HG02852 (cell line): ENCODE data around the gene TMEM150C.
"Not testable (repeated sequence)": the region's sequence is repeated elsewhere in the genome, so short reads cannot be mapped to it uniquely, and the experiment has no call there.

Source experiments
- ATAC-seq: cut with Tn5 transposase; IDR thresholded peaks from one replicate; pipeline ENCODE4 v1.9.1; 2021; ENCODE audit warnings: mild to moderate bottlenecking, moderate library complexity; ENCODE audit not compliant: unreplicated experiment

The TMEM150C gene

DNA sequence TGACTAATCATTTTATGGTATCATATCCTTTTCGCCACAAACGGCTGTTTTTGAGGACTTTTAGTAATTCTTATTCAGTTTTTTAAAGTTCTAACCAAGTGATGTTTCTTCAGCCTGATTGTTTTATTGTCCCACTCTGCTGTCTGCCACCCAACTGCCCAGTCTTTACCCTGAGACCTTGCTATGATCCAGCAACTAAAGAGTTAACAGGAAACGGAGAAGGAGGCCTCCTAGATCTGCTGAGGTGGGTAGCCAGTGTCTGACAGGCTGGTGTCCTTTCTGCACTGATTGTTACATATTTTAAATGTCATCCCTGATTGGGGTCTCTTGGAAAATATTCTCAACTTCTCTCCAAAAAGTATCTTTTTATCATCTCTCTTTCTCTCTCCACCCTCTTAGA, 7.9 kb upstream of the TMEM150C start:
- no peak for ATAC-seq

DNA sequence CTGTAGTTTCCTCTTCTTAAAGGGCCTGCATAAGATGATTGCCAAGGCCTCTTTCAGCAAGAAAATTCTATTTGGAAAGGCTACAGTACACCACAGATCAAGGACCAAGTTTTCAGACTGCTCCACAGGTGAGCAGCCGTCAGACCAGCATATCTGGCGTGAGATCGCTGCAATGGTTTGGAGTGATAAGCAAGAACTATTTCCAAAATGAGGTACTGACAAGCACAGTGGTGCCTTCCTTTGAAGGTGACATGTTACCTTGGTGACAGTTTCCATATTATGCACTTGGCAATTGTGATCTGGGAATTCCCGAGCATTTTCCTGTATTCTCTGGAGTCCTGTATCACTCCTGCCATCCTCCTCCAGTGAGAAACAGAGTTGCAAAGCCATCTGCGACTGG, 7.3 kb upstream of the TMEM150C start:
- ATAC-seq: no peak

DNA sequence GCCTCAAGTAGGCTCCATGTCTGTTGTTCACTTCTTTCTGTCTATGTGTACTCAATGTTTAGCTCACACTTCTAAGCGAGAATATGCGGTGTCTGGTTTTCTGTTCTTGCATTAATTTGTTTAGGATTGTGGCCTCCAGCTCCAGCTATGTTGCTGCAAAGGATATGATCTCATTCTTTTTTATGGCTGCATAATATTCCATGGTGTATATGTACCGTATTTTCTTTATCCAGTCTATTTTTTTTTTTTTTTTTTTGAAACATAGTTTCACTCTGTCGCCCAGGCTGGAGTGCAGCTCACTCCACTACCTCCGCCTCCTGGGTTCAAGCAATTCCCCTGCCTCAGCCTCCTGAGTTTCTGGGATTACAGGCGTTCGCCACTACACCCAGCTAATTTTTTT, 5.7 kb upstream of the TMEM150C start:
- ATAC-seq: no peak

DNA sequence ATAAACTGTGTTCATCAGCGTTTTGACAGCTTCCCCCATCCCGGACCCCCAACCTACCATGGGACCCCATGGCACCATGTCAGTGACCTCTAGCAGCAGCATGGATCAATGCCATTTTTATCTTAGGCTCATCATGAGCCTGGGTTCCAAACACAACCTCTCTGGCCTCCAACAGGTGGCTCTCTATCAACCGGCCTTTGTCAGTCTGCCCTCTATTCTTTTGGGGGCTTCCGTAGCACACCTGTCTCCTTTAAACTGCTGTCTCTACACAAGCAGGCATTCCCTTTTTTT, 721 bp upstream of the TMEM150C start:
- ATAC-seq: no peak

DNA sequence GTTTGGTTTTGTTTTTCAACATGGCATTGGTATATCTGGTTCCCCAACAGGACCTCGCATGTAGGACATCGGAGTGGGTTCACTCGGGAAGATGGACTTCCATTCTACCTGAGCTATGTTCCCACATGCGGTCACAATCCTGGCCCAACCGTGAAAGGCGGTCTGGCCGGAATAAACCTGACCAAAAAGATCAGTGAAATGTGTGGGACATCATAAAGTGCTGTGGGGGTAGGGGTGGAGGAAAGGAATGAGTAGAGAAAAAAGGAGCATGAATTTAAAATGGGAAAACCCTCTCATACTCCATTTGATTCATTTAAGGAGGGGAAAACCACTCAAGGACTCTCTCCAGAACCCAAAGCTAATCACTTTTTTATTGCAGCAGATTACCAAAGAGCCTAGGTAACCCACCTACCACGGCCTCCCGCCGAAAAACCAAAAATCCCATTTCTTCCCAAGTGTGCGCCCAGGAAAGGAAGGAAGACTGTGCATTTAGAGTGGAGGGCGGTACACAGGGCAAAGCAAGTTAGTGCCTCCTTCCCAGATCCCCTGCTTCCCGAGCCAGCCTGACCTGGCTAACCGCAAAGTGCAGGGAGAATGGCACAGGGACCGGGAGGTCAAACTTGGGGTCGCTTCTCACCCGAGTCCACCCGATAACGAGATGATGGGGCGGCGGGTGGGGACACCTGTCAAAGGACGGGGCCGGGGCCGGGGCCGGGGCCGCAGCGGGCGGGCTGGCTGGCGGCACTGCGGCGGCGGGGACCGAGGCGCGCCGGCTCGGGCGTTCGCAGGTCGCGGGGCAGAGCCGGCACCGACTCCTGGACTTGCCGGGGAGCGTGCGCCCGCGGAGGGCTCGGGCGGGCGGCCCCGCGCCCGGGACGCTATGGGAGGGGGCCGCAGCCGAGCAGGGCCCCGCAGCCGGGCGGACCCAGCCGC, 669 bp downstream of the TMEM150C start:
- no peak for ATAC-seq

DNA sequence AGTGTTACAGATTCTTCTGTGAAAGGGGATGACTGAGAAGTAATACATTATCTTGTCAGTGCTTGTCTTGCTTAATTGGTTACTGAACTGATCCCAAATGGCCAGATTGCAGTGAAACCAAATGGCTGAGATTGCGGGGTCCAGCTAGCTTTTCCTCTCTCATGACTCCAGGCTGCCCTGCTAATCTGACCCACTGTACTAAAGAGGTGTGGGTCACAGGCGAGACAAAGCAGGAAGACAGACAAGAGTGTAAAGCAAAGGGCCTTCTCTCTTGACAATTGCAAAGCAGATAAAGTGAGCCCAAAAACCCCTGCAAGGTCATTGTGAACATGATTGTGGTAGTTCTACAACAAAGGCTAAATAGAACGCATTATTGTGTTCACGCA, 2.1 kb downstream of the TMEM150C start:
- no peak for ATAC-seq

DNA sequence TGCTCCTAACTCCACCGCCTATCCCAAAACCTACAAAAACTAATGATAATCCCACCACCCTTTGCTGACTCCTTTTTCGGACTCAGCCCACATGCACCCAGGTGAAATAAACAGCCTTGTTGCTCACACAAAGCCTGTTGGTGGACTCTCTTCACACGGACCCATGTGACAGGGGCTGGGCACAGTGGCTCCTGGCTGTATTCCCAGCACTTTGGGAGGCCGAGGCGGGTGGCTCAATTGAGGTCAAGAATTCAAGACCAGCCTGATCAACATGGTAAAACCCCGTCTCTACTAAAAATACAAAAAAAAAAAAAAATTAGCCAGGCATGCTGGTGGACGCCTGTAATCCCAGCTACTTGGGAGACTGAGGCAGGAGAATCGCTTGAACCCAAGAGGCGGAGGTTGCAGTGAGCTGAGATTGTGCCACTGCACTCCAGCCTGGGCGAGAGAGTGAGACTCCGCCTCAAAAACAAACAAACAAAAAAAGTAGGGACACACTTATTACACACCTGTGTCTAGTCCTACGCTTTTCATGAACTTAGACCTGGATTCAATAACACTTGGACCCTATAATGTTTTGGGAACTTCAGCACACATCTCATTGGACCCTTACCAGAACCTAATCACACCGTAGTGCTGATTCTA, 2.6 kb downstream of the TMEM150C start:
- ATAC-seq: not testable (repeated sequence)

DNA sequence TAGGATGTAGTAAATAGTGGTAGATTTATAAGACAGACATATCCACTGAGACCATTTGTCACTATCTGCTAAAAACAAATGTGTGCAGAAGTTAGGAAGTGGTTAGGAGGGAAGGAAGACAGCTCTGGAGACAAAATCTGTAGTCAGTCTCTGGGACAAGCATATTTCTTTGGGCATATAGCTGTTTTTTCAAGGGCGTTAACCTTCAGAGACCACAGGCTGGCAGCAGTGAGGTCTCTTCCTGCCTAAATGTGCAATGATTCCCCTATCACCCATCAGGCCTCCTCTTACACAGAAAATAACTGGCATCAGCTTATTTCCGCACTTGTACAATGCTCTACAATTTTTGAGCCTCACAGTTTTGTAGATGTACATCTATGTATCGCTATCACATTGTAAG, 6.5 kb downstream of the TMEM150C start:
- ATAC-seq: no peak

DNA sequence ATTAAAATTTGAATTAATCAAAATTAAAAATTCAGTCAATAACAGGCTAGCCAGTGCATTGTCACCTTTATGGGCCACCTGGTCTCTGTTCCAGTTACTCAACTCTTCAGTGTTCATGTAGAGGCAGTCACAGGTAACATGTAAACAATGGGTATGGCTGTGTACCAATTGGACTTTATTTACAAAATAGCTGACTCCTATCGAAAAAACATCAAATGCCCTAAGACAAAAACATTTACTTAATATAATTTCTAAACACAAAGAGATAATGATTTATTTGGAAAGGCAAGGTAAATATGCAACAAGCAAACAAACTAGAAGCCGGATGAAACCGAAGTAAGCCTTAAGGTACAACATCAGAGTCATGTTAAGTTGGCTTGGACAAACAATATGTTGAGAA, 8.8 kb downstream of the TMEM150C start:
- ATAC-seq: no peak

DNA sequence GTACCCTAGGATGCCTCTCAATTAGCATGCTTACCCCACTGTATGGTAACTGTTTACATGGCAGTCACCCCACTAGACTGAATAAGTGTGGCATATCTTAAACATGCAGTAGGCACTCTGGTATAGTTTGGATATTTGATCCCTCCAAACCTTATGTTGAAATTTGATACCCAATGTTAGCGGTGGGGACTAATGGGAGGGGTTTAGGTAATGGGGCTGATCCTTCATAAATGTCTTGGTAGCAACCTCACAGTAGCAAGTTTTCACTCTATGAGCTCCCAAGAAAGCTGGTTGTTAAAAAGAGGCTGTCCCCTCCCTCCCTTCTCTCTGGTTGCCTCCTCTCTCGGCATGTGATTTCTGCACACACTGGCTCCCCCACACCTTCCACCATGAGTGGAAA, 10.1 kb downstream of the TMEM150C start:
- ATAC-seq: no peak

DNA sequence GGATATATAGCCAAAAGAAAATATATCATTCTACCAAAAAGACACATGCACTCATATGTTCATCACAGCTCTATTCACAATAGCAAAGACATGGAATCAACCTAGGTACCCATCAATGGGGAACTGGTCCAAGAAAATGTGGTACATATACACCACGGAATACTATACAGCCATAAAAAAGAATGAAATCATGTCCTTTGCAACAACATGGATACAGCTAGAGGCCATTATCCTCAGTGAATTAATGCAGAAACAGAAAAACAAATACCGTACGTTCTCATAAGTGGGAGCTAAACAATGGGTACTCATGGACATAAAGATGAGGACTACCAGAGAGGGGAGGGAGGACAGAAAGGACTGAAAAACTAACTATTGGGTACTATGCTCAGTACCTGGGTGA, 13.9 kb downstream of the TMEM150C start:
- ATAC-seq: not testable (repeated sequence)

DNA sequence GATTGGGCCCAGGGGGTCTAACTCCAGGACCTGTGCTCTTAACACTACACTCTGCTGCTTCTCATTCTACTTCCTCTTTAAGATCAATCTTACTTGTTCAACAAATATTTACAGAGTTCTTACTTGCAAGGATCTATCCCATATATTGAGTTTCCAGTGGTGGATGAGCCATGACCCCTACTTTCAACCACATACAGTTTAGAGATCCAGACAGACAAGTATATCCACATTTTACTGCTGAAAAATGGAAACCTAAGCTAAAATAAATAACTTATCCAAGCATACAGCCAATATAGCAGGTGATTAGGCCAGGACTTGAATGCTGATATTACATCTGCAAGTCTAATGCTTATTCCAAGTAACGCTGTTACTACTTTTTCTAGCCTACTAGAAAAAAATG, 18.7 kb downstream of the TMEM150C start:
- ATAC-seq: no peak

DNA sequence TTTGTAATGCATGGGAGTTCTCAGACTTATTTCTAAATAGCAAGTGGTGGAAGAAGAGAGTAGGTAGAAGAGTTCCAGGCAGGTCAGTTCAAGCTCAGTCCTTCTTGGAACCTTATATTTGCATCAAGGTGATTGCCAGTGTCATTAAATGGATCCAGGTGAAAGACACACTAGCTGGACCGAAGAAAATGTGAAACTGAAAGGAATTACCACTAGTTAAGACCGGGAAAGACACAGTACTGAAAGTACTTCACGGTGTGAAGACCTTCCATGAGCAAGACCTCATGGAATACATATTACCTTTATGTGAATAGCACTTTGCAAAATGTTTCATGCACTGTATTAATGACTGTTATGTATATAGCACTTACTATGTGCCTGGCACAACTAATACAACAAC, 19.1 kb downstream of the TMEM150C start:
- no peak for ATAC-seq

DNA sequence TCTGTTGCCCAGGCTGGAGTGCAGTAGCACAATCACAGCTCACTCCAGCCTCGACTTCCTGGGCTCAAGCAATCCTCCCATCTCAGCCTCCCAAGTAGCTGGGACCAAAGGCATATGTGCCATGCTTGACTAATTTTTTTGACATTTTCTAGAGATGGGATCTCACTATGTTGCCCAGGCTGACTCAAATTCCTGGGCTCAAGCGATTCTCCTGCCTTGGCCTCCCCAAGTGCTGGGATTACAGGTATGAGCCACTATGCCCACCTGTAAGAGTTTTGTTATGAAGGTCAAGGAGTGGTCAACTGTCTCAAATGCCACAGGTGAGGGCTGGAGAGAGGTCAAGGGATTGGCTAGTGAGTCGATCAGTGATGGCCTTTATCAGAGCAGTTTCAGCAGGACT, 32.5 kb downstream of the TMEM150C start:
- ATAC-seq: no peak

DNA sequence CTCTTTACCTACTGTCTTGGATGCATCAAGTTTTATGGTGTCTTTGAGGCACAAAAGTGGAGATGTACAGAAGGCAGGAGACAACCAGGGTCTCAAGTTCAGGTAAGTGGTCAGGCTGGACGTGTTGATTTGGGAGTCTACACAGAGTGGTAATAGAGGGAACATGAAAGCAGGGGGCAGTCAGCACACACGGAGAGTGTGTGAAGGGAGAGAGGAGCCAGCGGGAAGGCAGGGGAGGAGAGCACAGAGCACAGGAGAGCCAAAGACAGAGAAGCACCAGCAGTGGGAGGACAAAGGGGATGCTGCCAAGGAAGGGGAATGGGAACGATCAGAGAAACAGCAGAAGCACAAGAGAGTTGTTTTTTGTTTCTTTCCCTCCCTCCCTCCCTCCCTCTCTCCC, 32.9 kb downstream of the TMEM150C start:
- no peak for ATAC-seq

DNA sequence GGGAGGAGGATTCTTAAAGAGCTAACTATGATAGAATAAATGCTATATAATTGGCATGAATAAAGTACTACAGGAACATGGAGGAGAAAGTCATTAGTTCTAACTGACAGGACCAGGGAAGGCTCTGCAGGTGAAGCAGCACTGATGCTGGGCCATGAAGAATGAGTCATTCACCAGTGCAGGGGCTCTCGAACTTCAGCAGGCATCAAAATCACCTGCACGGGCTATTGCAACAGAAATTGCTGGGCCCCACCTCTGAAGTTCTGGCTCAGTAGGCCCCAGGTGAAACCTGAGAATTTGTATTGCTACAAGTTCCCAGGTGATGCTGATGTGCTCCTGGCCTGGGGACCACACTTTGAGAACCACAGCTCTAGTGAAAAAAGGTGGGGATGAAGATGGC, 33.7 kb downstream of the TMEM150C start:
- no peak for ATAC-seq

DNA sequence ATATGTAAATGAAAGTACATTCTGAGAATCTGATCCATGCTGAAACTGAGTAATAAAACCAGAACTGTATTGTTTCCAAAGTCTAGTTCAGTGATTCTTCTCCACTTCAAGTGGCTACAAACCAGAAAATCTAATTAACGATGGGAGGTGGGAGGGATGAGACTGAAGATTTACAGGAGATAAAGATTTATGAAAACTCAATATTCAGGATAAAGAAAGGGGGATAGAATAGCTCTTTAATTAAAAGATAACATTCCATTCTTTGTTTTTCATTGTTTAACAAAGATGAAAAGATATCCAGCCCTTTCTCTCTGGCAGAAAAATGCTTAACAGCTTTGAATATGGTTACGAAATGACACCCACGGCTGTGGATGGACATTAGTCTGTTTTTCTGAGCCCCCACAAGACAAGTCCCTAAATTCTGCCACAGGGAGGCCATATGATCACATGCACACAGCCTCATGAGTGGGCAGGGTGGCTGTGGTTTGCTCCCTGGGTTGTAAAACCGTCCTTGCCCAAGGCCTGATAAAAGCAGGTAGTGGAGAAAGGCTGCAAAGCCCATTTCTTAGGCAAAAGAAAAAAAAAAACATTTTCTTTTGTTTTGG, 36.4 kb downstream of the TMEM150C start:
- no peak for ATAC-seq

DNA sequence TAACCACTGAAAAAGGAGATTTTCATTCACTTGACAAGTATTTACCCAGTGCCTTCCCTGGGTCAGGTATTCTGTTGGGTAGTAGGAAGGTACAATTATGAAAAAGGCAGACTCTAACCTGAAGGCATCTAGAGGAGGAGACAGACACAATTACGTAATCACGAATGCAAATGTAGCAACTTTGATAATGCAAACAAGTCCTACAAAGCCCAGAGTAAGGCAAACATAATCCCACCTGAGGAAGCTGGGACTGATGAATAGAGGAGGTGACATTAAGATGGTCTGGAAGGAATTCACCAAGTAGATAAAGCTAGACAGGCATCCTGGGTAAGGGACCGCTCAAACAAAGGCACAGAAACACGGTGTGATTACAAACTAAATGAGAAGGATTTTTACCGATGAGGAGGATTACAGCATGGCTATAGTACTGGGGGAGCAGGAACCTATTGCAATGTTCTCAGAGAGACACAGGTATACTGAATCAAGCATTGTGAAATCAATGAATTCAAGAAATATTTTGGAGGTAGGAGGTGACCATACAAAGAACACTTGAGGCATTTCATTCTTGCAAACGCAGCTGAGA, 37.1 kb downstream of the TMEM150C start:
- no peak for ATAC-seq

DNA sequence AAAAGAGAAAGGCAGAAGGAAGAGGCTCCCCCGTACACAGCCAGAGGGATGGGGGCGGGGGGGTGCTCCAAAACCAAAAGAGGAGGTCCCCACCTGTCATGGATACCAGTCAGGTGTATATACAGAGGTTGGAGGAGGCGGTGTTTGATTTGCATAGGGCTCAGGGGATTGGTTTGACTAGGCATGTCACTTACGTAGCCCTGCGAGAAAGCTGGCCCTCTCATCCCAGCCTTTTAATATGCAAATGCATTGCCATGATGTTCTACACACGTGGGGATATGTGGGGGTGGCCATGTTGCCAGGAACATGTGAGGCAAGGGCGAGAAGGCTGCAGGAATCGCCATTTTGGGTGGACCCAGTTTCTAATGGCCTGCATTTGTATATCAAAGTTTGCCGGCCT, 38.6 kb downstream of the TMEM150C start:
- ATAC-seq: no peak

DNA sequence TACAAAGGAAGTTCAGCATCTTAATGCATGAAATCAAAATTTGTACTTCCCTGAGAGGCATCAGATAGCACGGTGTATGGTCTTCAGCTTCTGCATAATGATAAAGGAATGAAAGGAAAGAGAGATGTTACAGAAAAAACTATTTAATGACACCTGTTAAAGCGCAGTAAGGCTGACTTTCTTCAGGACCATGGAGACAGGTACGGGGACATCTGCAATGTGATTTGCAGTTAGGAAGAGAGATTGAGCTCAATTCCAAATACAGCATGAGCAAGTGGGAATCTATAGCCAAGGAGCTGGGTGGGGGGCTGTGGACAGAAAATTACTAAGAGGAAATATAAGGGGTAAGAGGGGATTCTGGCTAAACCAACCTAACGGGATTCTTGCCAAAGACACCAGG, 39.3 kb downstream of the TMEM150C start:
- ATAC-seq: no peak

DNA sequence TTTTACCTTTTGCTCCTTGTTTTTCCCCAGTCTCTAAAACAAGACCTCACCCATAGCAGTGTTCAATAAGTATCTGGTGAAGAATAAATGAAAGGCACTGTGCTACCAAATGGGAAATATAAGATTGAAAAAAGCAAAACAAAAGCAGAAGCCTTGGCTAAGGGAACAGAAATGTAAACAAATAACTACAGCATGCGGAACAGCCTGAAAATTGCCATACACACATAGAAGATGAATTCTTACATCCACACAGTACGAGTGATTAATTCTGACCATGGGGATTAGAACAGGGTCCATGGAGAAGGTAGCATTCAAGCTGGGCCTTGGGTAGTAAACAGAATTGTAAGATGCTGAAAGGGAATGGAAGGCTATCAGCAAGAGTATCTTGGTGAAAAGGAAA, 40.5 kb downstream of the TMEM150C start:
- ATAC-seq: no peak

DNA sequence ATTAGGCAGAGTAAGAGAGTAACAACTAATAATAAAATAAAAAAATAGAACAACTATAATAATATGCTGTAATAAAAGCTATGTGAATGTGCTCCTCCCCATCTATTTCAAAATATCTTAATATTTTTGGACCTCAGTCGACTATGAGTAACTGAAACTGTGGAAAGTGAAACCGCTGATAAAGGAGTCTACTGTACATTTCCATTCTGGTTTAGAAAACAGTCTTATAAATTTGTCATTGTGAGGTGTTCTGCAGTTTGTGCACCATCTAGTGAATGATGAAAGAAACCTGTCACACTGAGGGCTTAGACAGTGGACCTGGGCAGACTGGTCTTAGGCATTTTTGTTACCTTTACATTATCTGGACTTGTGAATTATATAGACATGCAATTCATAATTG, 42.0 kb downstream of the TMEM150C start:
- ATAC-seq: no peak
